Measurements from ENCODE around the gene NATD1. TPM values are rescaled to one million over a fixed set of nuclear protein-coding genes. Genes with fewer than 3 reads are reported as not detected.

The NATD1 gene
- polyA plus RNA-seq, 2 of the 4 experiments (the other 2 are of a cell fraction) = 1.1 to 1.6 TPM

- WGBS (ENCODE audit: missing lambda C conversion rate) = 89% methylated on average over 9 of the region's 9 CpGs
- FAIRE-seq = no peak
- no peak for ATAC-seq
These were observed 48.3 kb downstream of the NATD1 start for GRCh38 chr17:21204935-21205334.

GRCh38 chr17:21202512-21202911 lies 50.7 kb downstream of the NATD1 start:
- no peak overlapping the region for H3K4me2 ChIP-seq
- no peaks in the 10 kb centered on the region for H3K9me3 ChIP-seq
- ChIA-PET CTCF (interaction anchor here (1.2 kb wide), 1 partner anchor 103 kb away, joined by 3 read pairs; no protein-coding TSS in a partner anchor), POLR2A (no interaction called here)
- DNase-seq (ENCODE audit: low read depth in 1 of 2, low spot score in 1 of 2) (no peak), FAIRE-seq (no peak), ATAC-seq (peak in 1 of 2 experiments; percentile 16; a peak in 1 of 6 replicates)
- 83% methylated on average over 9 of the region's 12 CpGs for WGBS (ENCODE audit: missing lambda C conversion rate)
- no peaks in the 10 kb centered on the region for H3K4me1 ChIP-seq
- no peak overlapping the region for H3K27ac ChIP-seq
- no peak for TF ChIP-seq JUNB (IDR thresholded peaks at IDR 0.05)
- no peak for TF ChIP-seq BCL3 (IDR thresholded peaks at IDR 0.05)
- no peak for TF ChIP-seq MYC (IDR thresholded peaks at IDR 0.05; ENCODE audit: borderline replicate concordance, low read length)
- TF ChIP-seq BHLHE40 (IDR thresholded peaks at IDR 0.05; ENCODE audit: low read depth, low read length) = no peak
- TF ChIP-seq FOSL2 (IDR thresholded peaks at IDR 0.05) = no peak
- no peak for TF ChIP-seq FOSL2 (CRISPR knock-in tag; IDR thresholded peaks at IDR 0.05)
- TF ChIP-seq ZSCAN20 (CRISPR knock-in tag; IDR thresholded peaks at IDR 0.05) = no peak
- no peak for TF ChIP-seq JUN (IDR thresholded peaks at IDR 0.05)
- TF ChIP-seq PBX3 (IDR thresholded peaks at IDR 0.05) = no peak
- TF ChIP-seq HEYL (CRISPR knock-in tag; IDR thresholded peaks at IDR 0.05) = no peak
- no peak for TF ChIP-seq EHF (CRISPR knock-in tag; IDR thresholded peaks at IDR 0.05)
- no peak for TF ChIP-seq E2F6 (IDR thresholded peaks at IDR 0.05; ENCODE audit: borderline replicate concordance, low read depth)
- TF ChIP-seq RAD21 (conservative IDR thresholded peaks at IDR 0.05 in 1 of 2, IDR thresholded peaks at IDR 0.05 in 1 of 2) = no peak
- no peak for TF ChIP-seq KDM1A (IDR thresholded peaks at IDR 0.05; ENCODE audit: low read depth)
- no peak for TF ChIP-seq MAZ (IDR thresholded peaks at IDR 0.05; ENCODE audit: borderline replicate concordance, low read depth, low read length)
- no peak for TF ChIP-seq PHF8 (IDR thresholded peaks at IDR 0.05; ENCODE audit: borderline replicate concordance, low read depth)
- no peak for TF ChIP-seq ESRRA (IDR thresholded peaks at IDR 0.05; ENCODE audit: borderline replicate concordance, low read length)
- no peak for TF ChIP-seq SREBF2 (IDR thresholded peaks at IDR 0.05)
- TF ChIP-seq POLR2AphosphoS2 (conservative IDR thresholded peaks at IDR 0.05; ENCODE audit: low read length) = no peak
- no peak overlapping the region for H3K4me3 ChIP-seq

More at GRCh38 chr17:21204935-21205334, 48.3 kb downstream of the NATD1 start:
- DNase-seq (ENCODE audit: low read depth in 1 of 2, low spot score in 1 of 2) = no peak
- CTCF ChIA-PET = no interaction called here
- no peak overlapping the region for H3K4me2 ChIP-seq
- H3K4me3 ChIP-seq = no peak overlapping the region
- TF ChIP-seq JUNB (IDR thresholded peaks at IDR 0.05) = no peak
- TF ChIP-seq ZC3H11A (IDR thresholded peaks at IDR 0.05) = no peak
- H3K4me1 ChIP-seq = no peaks in the 10 kb centered on the region
- POLR2A ChIA-PET = no interaction called here
- H3K27ac ChIP-seq = no peak overlapping the region
- no peaks in the 10 kb centered on the region for H3K9me3 ChIP-seq

GRCh38 chr17:21201874-21202273 lies 51.3 kb downstream of the NATD1 start:
- CTCF ChIA-PET = interaction anchor here (1.2 to 2.2 kb wide), 2 partner anchors 12 to 102 kb away, joined by 3 to 8 read pairs; no protein-coding TSS in a partner anchor
- WGBS (ENCODE audit: missing lambda C conversion rate) = 95% methylated on average over 11 of the region's 11 CpGs
- TF ChIP-seq JUNB (IDR thresholded peaks at IDR 0.05) = no peak
- ATAC-seq (no peak), DNase-seq (ENCODE audit: low read depth in 1 of 2, low spot score in 1 of 2) (no peak), FAIRE-seq (no peak)
- POLR2A ChIA-PET = interaction anchor here (1.2 kb wide), 1 partner anchor 12 kb away, joined by 4 read pairs; the partner anchor contains the start of gene TMEM11
- H3K27ac ChIP-seq = no peak overlapping the region
- H3K4me2 ChIP-seq = no peak overlapping the region
- H3K9me3 ChIP-seq = no peaks in the 10 kb centered on the region
- H3K4me1 ChIP-seq = no peaks in the 10 kb centered on the region
- no peak overlapping the region for H3K4me3 ChIP-seq

Data from A549 (cell line).